SK-N-MC (cell line): ENCODE results near the gene RICTOR.

ENCODE experiments used
- EZH2 ChIP-seq: fragments of 200-600 bp; sonication (generic); IDR thresholded peaks from one replicate; pipeline ENCODE4 v1.6.1; 2017; ENCODE audit warnings: antibody characterized with exemption
- POLR2AphosphoS5 ChIP-seq: IDR thresholded peaks from 2 replicates; pipeline ENCODE4 v1.6.1; 2012; ENCODE audit warnings: mild to moderate bottlenecking, low read depth, low read length, borderline replicate concordance

DNA sequence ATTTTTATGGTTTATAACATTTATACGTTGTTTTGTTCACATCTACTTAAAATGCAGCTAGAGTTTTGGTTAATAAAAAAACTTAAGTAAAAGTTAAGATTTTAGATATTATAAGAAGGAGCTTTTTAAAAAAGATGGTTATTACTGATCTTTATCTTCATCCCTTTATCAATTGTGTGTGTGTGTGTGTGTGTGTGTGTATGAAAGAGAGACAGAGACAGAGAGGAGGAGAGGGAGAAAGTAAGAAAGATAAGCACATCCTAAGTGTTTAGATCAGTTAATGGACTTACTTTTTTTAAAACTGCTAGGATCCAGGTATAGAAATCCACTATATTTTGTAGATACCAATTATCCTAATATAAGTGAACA lies 45.8 kb upstream of the RICTOR start:
- TF ChIP-seq EZH2 (no peak), POLR2AphosphoS5 (no peak)
